Mesangial cell (primary cell): ENCODE measurements around the gene IFIT5. TPM values are rescaled to one million over a fixed set of nuclear protein-coding genes. Genes with fewer than 3 reads are reported as not detected.

Experiments
- total RNA-seq: library from RNA; depleted of rRNA; stranded (reverse); fragments of >200 nt; gene quantifications from 2 replicates; pipeline ENCODE4 v1.2.3, GENCODE V29; 2015

Gene IFIT5
- 8.6 and 8.8 TPM in 2 replicates for total RNA-seq

GRCh38 chr10:89414146-89414878, at the start of gene IFIT5:
IFIT5 (plus strand) TSS chr10:89414568; CDS start chr10:89414799, 231 bp downstream.

GRCh38 chr10:89377705-89378637, 36.4 kb upstream of the IFIT5 start, which contains the start of gene IFIT1B:
IFIT1B (plus strand) TSS chr10:89378056; CDS start chr10:89378136, 80 bp downstream.

GRCh38 chr10:89391907-89392756, 22.2 kb upstream of the IFIT5 start, which contains the start of gene IFIT1:
IFIT1 (plus strand) TSS chr10:89392623; CDS start chr10:89392713, 90 bp downstream.

Other genes starting within 250 kb of the IFIT5 start
- 0.25 TPM in 1 of 2 replicates, not detected in the other for gene CH25H, start 207.3 kb upstream of the IFIT5 start, total RNA-seq
- 33.7 and 48.2 TPM in 2 replicates for gene LIPA, start 162.8 kb upstream of the IFIT5 start, total RNA-seq
- gene IFIT2, start 112.5 kb upstream of the IFIT5 start, total RNA-seq: 0.49 and 2.2 TPM in 2 replicates
- 4.3 and 5.4 TPM in 2 replicates for gene IFIT3, start 86.6 kb upstream of the IFIT5 start, total RNA-seq
- not detected in 2 replicates for gene IFIT1B, start 36.5 kb upstream of the IFIT5 start, total RNA-seq
- gene IFIT1, start 21.9 kb upstream of the IFIT5 start, total RNA-seq: 2.6 and 3.4 TPM in 2 replicates
- 2.8 and 4.4 TPM in 2 replicates for gene SLC16A12, start 121.0 kb downstream of the IFIT5 start, total RNA-seq
- gene PANK1, start 230.7 kb downstream of the IFIT5 start, total RNA-seq: 4.7 and 8.0 TPM in 2 replicates